Measurements from ENCODE around the gene PGGHG. TPM values are rescaled to one million over a fixed set of nuclear protein-coding genes. Genes with fewer than 3 reads are reported as not detected.

The PGGHG gene
- polyA plus RNA-seq, 1 donor from 2014 or later, result 2.1 TPM

DNA sequence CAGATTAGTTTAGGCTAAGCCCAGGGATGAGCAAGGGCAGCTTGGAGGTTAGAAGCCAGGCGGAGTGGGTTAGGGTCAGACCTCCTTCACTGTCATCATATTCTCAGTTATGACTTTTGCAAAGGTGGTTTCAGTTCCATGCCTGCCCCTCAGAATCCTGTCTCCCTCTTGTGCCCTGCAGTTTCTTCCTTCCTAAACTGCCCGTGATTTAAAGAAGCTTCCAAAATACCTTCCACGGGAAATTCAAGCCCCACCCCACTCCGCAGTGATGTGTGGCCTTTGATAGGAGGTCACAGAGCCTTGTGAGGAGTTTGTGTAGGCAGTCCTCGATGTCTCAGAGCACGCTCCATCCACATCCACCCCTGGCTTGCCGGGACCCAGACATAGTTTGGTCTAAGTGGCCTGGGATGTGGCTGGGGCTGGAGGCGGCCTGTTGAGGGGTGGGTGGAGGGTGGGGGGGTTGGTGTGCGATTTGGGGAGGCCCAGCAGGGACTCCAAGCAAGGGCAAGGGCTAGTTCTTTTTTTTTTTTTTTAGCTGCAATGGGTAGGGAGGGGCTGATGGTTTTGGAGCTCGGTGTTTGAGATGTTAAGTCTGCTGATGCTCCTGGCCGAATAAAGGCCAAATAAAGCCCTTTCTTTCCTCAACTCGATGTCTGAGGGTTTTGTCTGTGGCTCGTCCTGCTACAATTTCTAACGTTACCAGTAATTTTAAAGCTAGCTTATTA is 23.3 kb downstream of the PGGHG start:
- no peaks in the 10 kb centered on the region for H3K9me2 ChIP-seq (ENCODE audit: insufficient read depth, low read length)
- TF ChIP-seq SMC3 (conservative IDR thresholded peaks at IDR 0.05; ENCODE audit: poor library complexity) (no peak), TAF1 (IDR thresholded peaks at IDR 0.05; ENCODE audit: low read depth) (no peak), EP300 (conservative IDR thresholded peaks at IDR 0.05; ENCODE audit: poor library complexity, severe bottlenecking) (no peak), EZH2 (IDR thresholded peaks at IDR 0.05; ENCODE audit: borderline replicate concordance, insufficient read depth, low read length, poor library complexity, severe bottlenecking) (no peak), POLR2AphosphoS5 (IDR thresholded peaks at IDR 0.05) (no peak), RAD21 (conservative IDR thresholded peaks at IDR 0.05) (no peak), MXI1 (conservative IDR thresholded peaks at IDR 0.05; ENCODE audit: poor library complexity, severe bottlenecking) (no peak), CTCF (IDR thresholded peaks at IDR 0.05; ENCODE audit: poor library complexity, severe bottlenecking) (no peak), REST (IDR thresholded peaks at IDR 0.05; ENCODE audit: borderline replicate concordance) (no peak)
- no peak overlapping the region for H3K9ac ChIP-seq (ENCODE audit: low read length)
- no peak overlapping the region for H3K4me2 ChIP-seq (ENCODE audit: low read length)
- H3F3A ChIP-seq (ENCODE audit: insufficient read depth, low read length, poor library complexity, severe bottlenecking), result no peaks in the 10 kb centered on the region
- no peak overlapping the region for H3K4me3 ChIP-seq (ENCODE audit: low read length)
- H3K9me3 ChIP-seq (ENCODE audit: low read length), result no peaks in the 10 kb centered on the region
- H3K27me3 ChIP-seq (ENCODE audit: insufficient read depth, low read depth, low read length), result no peaks in the 10 kb centered on the region
- H2AFZ ChIP-seq (ENCODE audit: low read depth, low read length), result no peak overlapping the region
- H4K20me1 ChIP-seq (ENCODE audit: insufficient read depth), result no peaks in the 10 kb centered on the region
- H3K79me2 ChIP-seq (replicated peaks; ENCODE audit: insufficient read depth, low read length), result no peaks in the 10 kb centered on the region
- no peak overlapping the region for H3K27ac ChIP-seq (ENCODE audit: low read length)
- no peaks in the 10 kb centered on the region for H3K36me3 ChIP-seq (ENCODE audit: insufficient read depth, low read length)

GRCh38 chr11:313304-313786 is 24.4 kb downstream of the PGGHG start:
- H3K27me3 ChIP-seq (ENCODE audit: insufficient read depth, low read depth, low read length), result no peaks in the 10 kb centered on the region
- no peak overlapping the region for H3K4me3 ChIP-seq (ENCODE audit: low read length)
- no peak overlapping the region for H2AFZ ChIP-seq (ENCODE audit: low read depth, low read length)
- no peaks in the 10 kb centered on the region for H3K9me3 ChIP-seq (ENCODE audit: low read length)
- no peaks in the 10 kb centered on the region for H3K79me2 ChIP-seq (replicated peaks; ENCODE audit: insufficient read depth, low read length)
- no peaks in the 10 kb centered on the region for H3F3A ChIP-seq (ENCODE audit: insufficient read depth, low read length, poor library complexity, severe bottlenecking)
- no peak overlapping the region for H3K4me2 ChIP-seq (ENCODE audit: low read length)
- H4K20me1 ChIP-seq (ENCODE audit: insufficient read depth), result no peaks in the 10 kb centered on the region
- H3K9me2 ChIP-seq (ENCODE audit: insufficient read depth, low read length), result no peaks in the 10 kb centered on the region
- H3K36me3 ChIP-seq (ENCODE audit: insufficient read depth, low read length), result no peaks in the 10 kb centered on the region
- no peak overlapping the region for H3K27ac ChIP-seq (ENCODE audit: low read length)
- no peak for TF ChIP-seq CTCF (IDR thresholded peaks at IDR 0.05; ENCODE audit: poor library complexity, severe bottlenecking)
- TF ChIP-seq EZH2 (IDR thresholded peaks at IDR 0.05; ENCODE audit: borderline replicate concordance, insufficient read depth, low read length, poor library complexity, severe bottlenecking), result no peak
- no peak for TF ChIP-seq SMC3 (conservative IDR thresholded peaks at IDR 0.05; ENCODE audit: poor library complexity)
- no peak for TF ChIP-seq RAD21 (conservative IDR thresholded peaks at IDR 0.05)
- TF ChIP-seq MXI1 (conservative IDR thresholded peaks at IDR 0.05; ENCODE audit: poor library complexity, severe bottlenecking), result no peak
- no peak for TF ChIP-seq TAF1 (IDR thresholded peaks at IDR 0.05; ENCODE audit: low read depth)
- no peak for TF ChIP-seq EP300 (conservative IDR thresholded peaks at IDR 0.05; ENCODE audit: poor library complexity, severe bottlenecking)
- TF ChIP-seq REST (IDR thresholded peaks at IDR 0.05; ENCODE audit: borderline replicate concordance), result no peak
- H3K9ac ChIP-seq (ENCODE audit: low read length), result no peak overlapping the region

Measured in neural cell (in vitro differentiated cells).